ENCODE data around the gene UBA7.

Gene UBA7

GRCh38 chr3:49801160-49801559 is 12.6 kb downstream of the UBA7 start:
- Histone ChIP-seq H3K9ac (ENCODE audit: low read length) (no peak overlapping the region), H3K4me3 (ENCODE audit: low read length) (no peak overlapping the region), H3K4me1 (ENCODE audit: control insufficient read depth, insufficient read depth, low read length) (peaks cover 3% of the 10 kb centered on the region), H3K36me3 (ENCODE audit: control insufficient read depth, insufficient read depth, low read length) (no peaks in the 10 kb centered on the region), H3K27me3 (ENCODE audit: control insufficient read depth, insufficient read depth, low read length) (no peaks in the 10 kb centered on the region), H3K27ac (ENCODE audit: low read depth, low read length) (no peak overlapping the region)

- Histone ChIP-seq H3K4me1 (ENCODE audit: control insufficient read depth, insufficient read depth, low read length) (peaks cover 3% of the 10 kb centered on the region), H3K36me3 (ENCODE audit: control insufficient read depth, insufficient read depth, low read length) (no peaks in the 10 kb centered on the region), H3K9ac (ENCODE audit: low read length) (no peak within 1 kb of the TSS), H3K27me3 (ENCODE audit: control insufficient read depth, insufficient read depth, low read length) (no peaks in the 10 kb centered on the region), H3K27ac (ENCODE audit: low read depth, low read length) (no peak within 1 kb of the TSS), H3K4me3 (ENCODE audit: low read length) (no peak within 1 kb of the TSS)
These were observed 14.0 kb downstream of the UBA7 start, which contains the start of gene CDHR4 for GRCh38 chr3:49799761-49800160. TSS of gene CDHR4 (minus strand) at chr3:49799873. CDS start at chr3:49799812, 61 bp downstream.

GRCh38 chr3:49799105-49799504 is 14.6 kb downstream of the UBA7 start:
- Histone ChIP-seq H3K27ac (ENCODE audit: low read depth, low read length) (no peak overlapping the region), H3K4me1 (ENCODE audit: control insufficient read depth, insufficient read depth, low read length) (peaks cover 3% of the 10 kb centered on the region), H3K4me3 (ENCODE audit: low read length) (no peak overlapping the region), H3K27me3 (ENCODE audit: control insufficient read depth, insufficient read depth, low read length) (no peaks in the 10 kb centered on the region), H3K9ac (ENCODE audit: low read length) (no peak overlapping the region), H3K36me3 (ENCODE audit: control insufficient read depth, insufficient read depth, low read length) (no peaks in the 10 kb centered on the region)

DNA sequence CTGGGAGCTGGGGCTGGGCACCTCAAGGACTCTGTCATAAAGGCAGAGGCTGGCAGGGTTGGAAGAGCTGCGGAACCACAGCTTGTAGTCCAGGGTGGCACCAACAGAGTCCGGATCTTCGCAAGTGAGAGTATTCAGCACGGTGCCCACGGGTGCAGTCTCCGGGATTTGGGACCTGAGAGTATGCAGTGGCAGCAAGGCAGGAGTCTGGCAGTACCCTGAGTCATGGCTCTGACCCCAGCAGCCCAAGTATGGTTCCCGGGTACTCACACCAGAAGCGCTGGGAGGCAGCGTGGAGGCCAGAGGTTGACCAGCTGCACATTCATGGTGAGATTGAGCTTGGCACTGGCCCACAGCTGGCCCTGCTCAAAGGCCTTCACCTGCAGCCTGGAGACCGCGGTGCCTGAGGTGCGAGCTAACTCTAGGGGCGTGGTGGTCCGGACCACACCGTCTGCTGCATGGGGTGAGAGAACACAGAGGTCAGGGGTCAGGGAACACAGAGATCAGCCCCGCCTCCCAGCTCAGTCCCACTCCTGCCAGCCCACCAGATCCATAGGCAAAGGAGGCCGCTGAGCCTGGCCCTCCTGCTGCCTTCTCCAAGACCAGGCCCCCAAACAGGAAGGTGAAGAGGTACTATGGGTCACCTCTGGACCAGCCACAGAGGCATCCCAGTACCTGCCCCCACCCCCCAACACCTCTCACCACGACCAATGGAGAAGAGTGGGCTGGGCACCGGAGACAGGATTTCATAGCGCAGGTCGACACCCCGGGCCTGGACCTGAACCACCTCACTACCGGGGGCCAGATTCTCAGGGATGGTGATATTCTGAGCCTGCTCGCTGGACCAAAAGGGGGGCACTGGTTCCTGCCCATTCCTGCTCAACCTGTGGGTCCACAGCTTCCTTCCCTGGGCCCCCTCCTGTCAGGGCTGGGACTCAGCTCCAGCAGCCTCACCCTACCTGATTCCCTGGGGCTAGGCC is 18.5 kb downstream of the UBA7 start:
- no peak overlapping the region for H3K4me3 ChIP-seq (ENCODE audit: low read length)
- H3K4me1 ChIP-seq (ENCODE audit: control insufficient read depth, insufficient read depth, low read length): no peaks in the 10 kb centered on the region
- H3K9ac ChIP-seq (ENCODE audit: low read length): no peak overlapping the region
- H3K36me3 ChIP-seq (ENCODE audit: control insufficient read depth, insufficient read depth, low read length): no peaks in the 10 kb centered on the region
- no peaks in the 10 kb centered on the region for H3K27me3 ChIP-seq (ENCODE audit: control insufficient read depth, insufficient read depth, low read length)
- H3K27ac ChIP-seq (ENCODE audit: low read depth, low read length): no peak overlapping the region

DNA sequence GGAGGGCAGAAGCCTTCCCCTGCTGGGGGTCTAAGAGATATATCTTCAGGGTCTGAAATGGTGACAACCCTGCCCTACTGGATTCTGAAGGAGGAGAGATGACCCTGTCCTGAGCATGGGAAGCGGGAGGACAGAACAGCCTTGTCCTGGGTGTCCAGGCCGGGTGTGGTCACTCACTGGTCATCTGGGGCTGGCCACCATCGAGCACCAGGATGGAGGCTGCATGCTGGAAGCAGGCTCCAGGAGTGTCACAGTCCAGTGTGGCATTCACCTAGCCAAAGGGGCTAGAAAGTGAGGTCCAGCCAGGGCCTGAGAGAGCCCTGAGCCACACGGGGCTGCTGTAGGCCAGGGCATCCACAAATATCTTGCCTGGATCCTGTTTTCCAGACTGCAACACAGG is 19.3 kb downstream of the UBA7 start:
- no peak overlapping the region for H3K4me3 ChIP-seq (ENCODE audit: low read length)
- H3K27ac ChIP-seq (ENCODE audit: low read depth, low read length): no peak overlapping the region
- no peaks in the 10 kb centered on the region for H3K27me3 ChIP-seq (ENCODE audit: control insufficient read depth, insufficient read depth, low read length)
- H3K36me3 ChIP-seq (ENCODE audit: control insufficient read depth, insufficient read depth, low read length): no peaks in the 10 kb centered on the region
- H3K9ac ChIP-seq (ENCODE audit: low read length): no peak overlapping the region
- H3K4me1 ChIP-seq (ENCODE audit: control insufficient read depth, insufficient read depth, low read length): no peaks in the 10 kb centered on the region

DNA sequence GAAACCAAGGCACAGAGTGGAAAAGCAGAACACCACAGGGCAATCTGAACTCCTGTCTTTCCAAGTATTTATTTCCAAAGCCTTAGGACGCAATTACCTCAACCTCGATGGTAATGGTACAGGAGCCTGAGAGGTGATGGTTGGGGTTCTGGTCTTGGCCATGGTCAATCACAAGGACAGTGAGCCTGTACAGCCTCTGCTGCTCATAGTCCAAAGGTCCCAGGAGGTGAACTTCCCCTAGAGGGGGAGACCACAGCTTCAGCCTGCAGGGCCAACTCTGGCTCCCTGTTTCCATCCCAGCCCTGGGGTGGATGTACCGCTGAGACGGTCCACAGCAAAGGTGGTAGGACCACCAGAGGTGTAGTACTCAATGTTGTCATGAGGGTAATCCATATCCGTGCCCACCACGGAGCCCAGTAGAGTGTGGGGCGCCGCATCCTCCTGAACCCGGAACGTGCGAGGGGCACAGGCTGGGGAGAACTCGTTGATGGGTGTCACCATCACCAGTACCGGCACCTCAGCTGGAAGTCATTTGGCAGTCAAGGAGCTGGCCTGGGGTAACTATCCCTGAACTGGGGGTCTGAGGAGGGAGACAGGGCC is 20.2 kb downstream of the UBA7 start:
- H3K27ac ChIP-seq (ENCODE audit: low read depth, low read length): no peak overlapping the region
- H3K36me3 ChIP-seq (ENCODE audit: control insufficient read depth, insufficient read depth, low read length): no peaks in the 10 kb centered on the region
- no peaks in the 10 kb centered on the region for H3K4me1 ChIP-seq (ENCODE audit: control insufficient read depth, insufficient read depth, low read length)
- no peak overlapping the region for H3K4me3 ChIP-seq (ENCODE audit: low read length)
- no peak overlapping the region for H3K9ac ChIP-seq (ENCODE audit: low read length)
- H3K27me3 ChIP-seq (ENCODE audit: control insufficient read depth, insufficient read depth, low read length): no peaks in the 10 kb centered on the region

DNA sequence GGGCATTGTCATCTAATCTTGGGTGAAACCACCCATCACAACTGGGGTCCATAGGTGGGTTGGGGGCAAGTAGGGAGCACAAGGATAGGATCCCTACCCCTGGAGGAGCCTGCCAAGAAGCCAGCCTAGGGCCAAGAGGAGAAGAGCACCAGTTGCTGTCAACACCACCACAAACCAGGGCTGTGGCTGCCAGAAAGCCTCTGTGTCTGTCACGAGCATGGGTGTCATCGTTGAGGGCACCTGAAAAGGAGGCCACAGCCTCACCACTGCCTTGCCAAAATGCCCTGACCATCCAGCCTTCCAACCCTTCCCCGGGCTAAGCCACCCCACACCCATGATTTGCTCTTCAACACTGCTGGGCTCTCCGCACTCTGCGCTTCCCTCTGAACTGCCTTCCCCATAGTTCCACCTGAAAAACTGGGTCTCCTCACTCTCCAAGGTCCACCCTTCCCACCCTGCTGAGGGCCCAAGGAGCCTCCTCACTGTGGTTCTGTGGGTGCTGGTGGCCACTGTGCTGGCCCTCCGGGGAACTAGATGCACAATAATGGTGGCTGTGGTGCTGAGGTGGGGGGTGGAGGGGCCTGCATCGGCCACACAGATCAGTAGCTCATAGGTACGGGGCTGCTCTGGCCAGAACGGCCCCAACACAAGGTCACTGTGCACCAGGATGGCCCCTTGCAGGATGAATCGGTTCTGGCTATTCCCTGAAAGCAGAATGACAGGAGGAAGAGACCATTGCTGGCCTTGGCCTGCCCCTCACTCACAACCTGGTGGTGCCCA is 21.2 kb downstream of the UBA7 start:
- Histone ChIP-seq H3K4me3 (ENCODE audit: low read length) (no peak overlapping the region), H3K4me1 (ENCODE audit: control insufficient read depth, insufficient read depth, low read length) (no peaks in the 10 kb centered on the region), H3K36me3 (ENCODE audit: control insufficient read depth, insufficient read depth, low read length) (no peaks in the 10 kb centered on the region), H3K27me3 (ENCODE audit: control insufficient read depth, insufficient read depth, low read length) (no peaks in the 10 kb centered on the region), H3K27ac (ENCODE audit: low read depth, low read length) (no peak overlapping the region), H3K9ac (ENCODE audit: low read length) (no peak overlapping the region)

DNA sequence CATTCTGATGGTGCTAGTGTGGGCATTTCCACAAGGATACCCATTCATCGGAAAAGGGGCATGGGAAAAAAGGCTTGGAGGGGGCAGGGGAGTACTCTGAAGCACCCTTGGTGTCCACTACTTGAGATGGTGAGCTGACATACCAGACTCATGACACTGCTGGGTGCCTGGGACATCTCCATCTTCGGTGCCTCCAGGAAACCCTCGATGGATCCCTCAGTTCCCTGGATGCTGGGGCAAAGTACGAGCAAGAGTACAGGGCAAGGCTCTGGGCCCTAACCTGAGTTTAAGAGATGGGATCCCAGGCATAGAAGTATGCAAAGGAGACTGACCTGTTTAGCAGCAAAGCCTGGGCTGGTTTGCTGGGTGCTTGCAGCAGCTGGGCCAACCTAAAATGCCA is 22.2 kb downstream of the UBA7 start:
- Histone ChIP-seq H3K27ac (ENCODE audit: low read depth, low read length) (no peak overlapping the region), H3K36me3 (ENCODE audit: control insufficient read depth, insufficient read depth, low read length) (no peaks in the 10 kb centered on the region), H3K4me3 (ENCODE audit: low read length) (no peak overlapping the region), H3K27me3 (ENCODE audit: control insufficient read depth, insufficient read depth, low read length) (no peaks in the 10 kb centered on the region), H3K4me1 (ENCODE audit: control insufficient read depth, insufficient read depth, low read length) (peaks cover 6% of the 10 kb centered on the region), H3K9ac (ENCODE audit: low read length) (no peak overlapping the region)

GRCh38 chr3:49790626-49791411 is 22.9 kb downstream of the UBA7 start:
- Histone ChIP-seq H3K27ac (ENCODE audit: low read depth, low read length) (no peak overlapping the region), H3K4me1 (ENCODE audit: control insufficient read depth, insufficient read depth, low read length) (peaks cover 6% of the 10 kb centered on the region), H3K4me3 (ENCODE audit: low read length) (no peak overlapping the region), H3K9ac (ENCODE audit: low read length) (no peak overlapping the region), H3K27me3 (ENCODE audit: control insufficient read depth, insufficient read depth, low read length) (no peaks in the 10 kb centered on the region), H3K36me3 (ENCODE audit: control insufficient read depth, insufficient read depth, low read length) (no peaks in the 10 kb centered on the region)

GRCh38 chr3:49788056-49788455 is 25.7 kb downstream of the UBA7 start:
- H3K4me3 ChIP-seq (ENCODE audit: low read length): no peak overlapping the region

GRCh38 chr3:49787536-49787935 is 26.2 kb downstream of the UBA7 start:
- no peak overlapping the region for H3K27ac ChIP-seq (ENCODE audit: low read depth, low read length)
- H3K36me3 ChIP-seq (ENCODE audit: control insufficient read depth, insufficient read depth, low read length): no peaks in the 10 kb centered on the region
- peaks cover 13% of the 10 kb centered on the region for H3K4me1 ChIP-seq (ENCODE audit: control insufficient read depth, insufficient read depth, low read length)
- no peak overlapping the region for H3K9ac ChIP-seq (ENCODE audit: low read length)
- no peak overlapping the region for H3K4me3 ChIP-seq (ENCODE audit: low read length)
- no peaks in the 10 kb centered on the region for H3K27me3 ChIP-seq (ENCODE audit: control insufficient read depth, insufficient read depth, low read length)

More at GRCh38 chr3:49788056-49788455, 25.7 kb downstream of the UBA7 start:
- Histone ChIP-seq H3K9ac (ENCODE audit: low read length) (no peak overlapping the region), H3K4me1 (ENCODE audit: control insufficient read depth, insufficient read depth, low read length) (peaks cover 13% of the 10 kb centered on the region), H3K36me3 (ENCODE audit: control insufficient read depth, insufficient read depth, low read length) (no peaks in the 10 kb centered on the region), H3K27ac (ENCODE audit: low read depth, low read length) (no peak overlapping the region), H3K27me3 (ENCODE audit: control insufficient read depth, insufficient read depth, low read length) (no peaks in the 10 kb centered on the region)

DNA sequence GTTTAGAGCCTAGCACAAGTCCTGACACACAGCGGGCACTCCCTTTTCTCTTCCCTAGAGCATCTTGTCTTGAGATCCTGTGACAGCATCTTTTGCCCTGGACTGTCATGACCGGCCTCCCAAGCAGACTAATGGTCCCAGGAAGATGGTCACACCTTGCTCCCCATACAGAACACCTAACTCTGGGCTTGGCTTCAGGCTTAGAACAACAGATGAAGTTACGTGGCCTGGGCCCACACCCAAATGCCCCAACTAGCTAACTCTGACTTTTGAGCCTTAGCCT is 26.6 kb downstream of the UBA7 start:
- H3K27me3 ChIP-seq (ENCODE audit: control insufficient read depth, insufficient read depth, low read length): no peaks in the 10 kb centered on the region
- H3K27ac ChIP-seq (ENCODE audit: low read depth, low read length): peak overlapping the region; percentile 98
- peak overlapping the region; percentile 85 for H3K4me3 ChIP-seq (ENCODE audit: low read length)
- no peaks in the 10 kb centered on the region for H3K36me3 ChIP-seq (ENCODE audit: control insufficient read depth, insufficient read depth, low read length)
- H3K9ac ChIP-seq (ENCODE audit: low read length): peak overlapping the region; percentile 92
- H3K4me1 ChIP-seq (ENCODE audit: control insufficient read depth, insufficient read depth, low read length): peaks cover 13% of the 10 kb centered on the region
